Left ventricle myocardium inferior (tissue), 1 donor: ENCODE results near the gene CIDEB. TPM values are rescaled to one million over a fixed set of nuclear protein-coding genes. Genes with fewer than 3 reads are reported as not detected.
"Not testable (repeated sequence)": the region's sequence is repeated elsewhere in the genome, so short reads cannot be mapped to it uniquely, and the experiment has no call there.

ENCODE experiments used
- DNase-seq: peaks from one replicate; pipeline ENCODE4 v3.0.0-alpha.2; 2020
- H3K27ac ChIP-seq: fragments of 200-600 bp; replicated peaks from 2 replicates; pipeline ENCODE4 v1.8.0; 2021
- H3K27me3 ChIP-seq: fragments of 200-600 bp; 2 replicates; pipeline ENCODE4 v1.8.0; 2021; ENCODE audit warnings: low read depth
- H3K36me3 ChIP-seq: fragments of 200-600 bp; 2 replicates; pipeline ENCODE4 v1.8.0; 2021
- H3K4me1 ChIP-seq: fragments of 200-600 bp; 2 replicates; pipeline ENCODE4 v1.8.0; 2021
- H3K4me3 ChIP-seq: fragments of 200-600 bp; 2 replicates; pipeline ENCODE4 v1.8.0; 2021; ENCODE audit warnings: mild to moderate bottlenecking, moderate library complexity
- H3K9me3 ChIP-seq: fragments of 200-600 bp; replicated peaks from 2 replicates; pipeline ENCODE4 v1.8.0; 2021
- intact Hi-C: fragments of 100-400 bp; cut with micrococcal nuclease; formaldehyde crosslinking; loops from one replicate; pipeline ENCODE4 v1.11.0; 2022
- long read RNA-seq: library from polyadenylated mRNA; unstranded; transcript quantifications from one replicate; pipeline ENCODE4 v2.0.0, GENCODE V29; 2021
- total RNA-seq: library from RNA; stranded (reverse); fragmentation: NEBNext Ultra II Directional; extraction: Animal tissue kit (Norgen Biotek cat#: 25700); gene quantifications from one replicate; pipeline ENCODE4 v1.2.1, GENCODE V29; 2021
- TF ChIP-seq, protein P1 (sequence below): fragments of 200-600 bp; IDR thresholded peaks from 2 replicates; pipeline ENCODE4 v1.8.0; 2021; ENCODE audit warnings: antibody characterized with exemption, mild to moderate bottlenecking, borderline replicate concordance
- donor health status: DM: no; HTN: yes; CAD: no; lungs with severe emphysema.

CIDEB gene, protein sequence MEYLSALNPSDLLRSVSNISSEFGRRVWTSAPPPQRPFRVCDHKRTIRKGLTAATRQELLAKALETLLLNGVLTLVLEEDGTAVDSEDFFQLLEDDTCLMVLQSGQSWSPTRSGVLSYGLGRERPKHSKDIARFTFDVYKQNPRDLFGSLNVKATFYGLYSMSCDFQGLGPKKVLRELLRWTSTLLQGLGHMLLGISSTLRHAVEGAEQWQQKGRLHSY
- 3.1 TPM for total RNA-seq
- long read RNA-seq, transcript CIDEB-201 (7 exons, 2,294 nt) = major isoform, 6 of 8 reads
- long read RNA-seq, partial matches to known transcripts = 0 of 8 reads
- long read RNA-seq, other reads (novel, unspliced or antisense) = 2 of 8 reads

DNA sequence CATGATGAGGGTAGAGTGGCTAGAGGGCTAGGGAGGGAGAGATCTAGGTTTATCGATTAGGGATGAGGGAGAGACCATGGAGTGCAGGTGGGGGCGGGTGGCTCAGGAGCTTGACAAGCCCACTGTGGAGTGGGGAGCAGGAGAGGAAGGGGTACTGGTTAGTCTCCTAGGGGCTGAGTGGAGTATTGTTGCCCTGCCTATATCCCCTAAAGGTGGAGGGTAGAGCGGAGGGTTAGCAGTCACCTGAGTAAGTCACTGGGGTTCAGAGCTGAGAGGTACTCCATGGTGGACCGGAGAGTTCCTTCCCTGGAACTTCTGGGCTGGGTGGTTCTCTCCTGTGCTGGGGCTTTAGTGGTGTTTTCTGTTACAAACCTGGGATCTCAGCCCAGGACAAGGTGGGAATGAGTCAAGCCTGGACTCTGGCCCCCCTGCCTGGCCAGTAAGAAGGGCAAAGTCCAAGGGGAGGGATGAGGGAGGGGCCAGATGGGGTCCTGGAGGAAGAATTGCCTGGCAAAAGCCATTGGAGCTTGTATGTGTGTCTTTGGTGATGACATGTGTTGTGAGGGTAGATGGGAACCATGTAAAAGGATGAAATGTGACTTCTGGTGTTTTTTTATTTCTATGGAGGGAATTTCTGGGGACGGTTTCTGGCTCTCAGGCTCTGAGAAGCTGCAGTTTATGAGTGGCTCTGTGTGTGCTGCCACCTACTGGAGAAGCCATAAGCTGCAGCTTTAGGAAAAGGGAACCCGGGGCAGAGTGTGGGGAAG is at the start of gene CIDEB:
TSS of gene CIDEB (minus strand) at position 403 of the 767 bp plus-strand sequence. CDS start at position 284, 119 bp downstream.
- H3K27ac ChIP-seq = no peak within 1 kb of the TSS
- DNase-seq = peak; percentile 45
- TF ChIP-seq, protein P1, sequence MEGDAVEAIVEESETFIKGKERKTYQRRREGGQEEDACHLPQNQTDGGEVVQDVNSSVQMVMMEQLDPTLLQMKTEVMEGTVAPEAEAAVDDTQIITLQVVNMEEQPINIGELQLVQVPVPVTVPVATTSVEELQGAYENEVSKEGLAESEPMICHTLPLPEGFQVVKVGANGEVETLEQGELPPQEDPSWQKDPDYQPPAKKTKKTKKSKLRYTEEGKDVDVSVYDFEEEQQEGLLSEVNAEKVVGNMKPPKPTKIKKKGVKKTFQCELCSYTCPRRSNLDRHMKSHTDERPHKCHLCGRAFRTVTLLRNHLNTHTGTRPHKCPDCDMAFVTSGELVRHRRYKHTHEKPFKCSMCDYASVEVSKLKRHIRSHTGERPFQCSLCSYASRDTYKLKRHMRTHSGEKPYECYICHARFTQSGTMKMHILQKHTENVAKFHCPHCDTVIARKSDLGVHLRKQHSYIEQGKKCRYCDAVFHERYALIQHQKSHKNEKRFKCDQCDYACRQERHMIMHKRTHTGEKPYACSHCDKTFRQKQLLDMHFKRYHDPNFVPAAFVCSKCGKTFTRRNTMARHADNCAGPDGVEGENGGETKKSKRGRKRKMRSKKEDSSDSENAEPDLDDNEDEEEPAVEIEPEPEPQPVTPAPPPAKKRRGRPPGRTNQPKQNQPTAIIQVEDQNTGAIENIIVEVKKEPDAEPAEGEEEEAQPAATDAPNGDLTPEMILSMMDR = peak; percentile 94

DNA sequence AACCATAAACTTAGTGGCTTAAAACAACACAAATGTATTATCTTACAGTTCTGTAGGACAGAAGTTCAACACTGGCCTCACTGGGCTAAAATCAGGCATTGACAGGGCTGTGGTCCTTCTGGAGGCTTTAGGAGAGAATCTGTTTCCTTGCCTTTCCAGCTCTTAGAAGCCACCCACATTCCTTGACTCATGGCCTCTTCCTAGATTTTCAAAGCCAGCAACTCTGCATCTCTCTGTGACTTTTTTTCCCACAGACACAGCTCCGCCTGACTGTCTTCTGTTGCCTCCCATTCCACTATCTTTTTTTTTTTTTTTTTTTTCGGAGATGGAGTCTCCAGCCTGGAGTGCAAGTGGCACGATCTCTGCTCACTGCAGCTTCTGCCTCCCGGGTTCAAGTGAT is 48.4 kb upstream of the CIDEB start:
- TF ChIP-seq, protein P1 = no peak
- intact Hi-C loops = no loop called here
- DNase-seq = no peak
- peaks cover 29% of the 10 kb centered on the region for H3K27me3 ChIP-seq
- no peak overlapping the region for H3K4me3 ChIP-seq
- no peaks in the 10 kb centered on the region for H3K9me3 ChIP-seq
- H3K4me1 ChIP-seq = no peaks in the 10 kb centered on the region
- H3K36me3 ChIP-seq = no peaks in the 10 kb centered on the region
- H3K27ac ChIP-seq = no peak overlapping the region

More for the DNA sequence above, at the start of gene CIDEB:
- intact Hi-C loops = no loop called here
- H3K4me1 ChIP-seq = peaks cover 51% of the 10 kb centered on the region
- H3K9me3 ChIP-seq = no peaks in the 10 kb centered on the region
- no peaks in the 10 kb centered on the region for H3K27me3 ChIP-seq
- H3K4me3 ChIP-seq = no peak within 1 kb of the TSS
- peaks cover 46% of the 10 kb centered on the region for H3K36me3 ChIP-seq

DNA sequence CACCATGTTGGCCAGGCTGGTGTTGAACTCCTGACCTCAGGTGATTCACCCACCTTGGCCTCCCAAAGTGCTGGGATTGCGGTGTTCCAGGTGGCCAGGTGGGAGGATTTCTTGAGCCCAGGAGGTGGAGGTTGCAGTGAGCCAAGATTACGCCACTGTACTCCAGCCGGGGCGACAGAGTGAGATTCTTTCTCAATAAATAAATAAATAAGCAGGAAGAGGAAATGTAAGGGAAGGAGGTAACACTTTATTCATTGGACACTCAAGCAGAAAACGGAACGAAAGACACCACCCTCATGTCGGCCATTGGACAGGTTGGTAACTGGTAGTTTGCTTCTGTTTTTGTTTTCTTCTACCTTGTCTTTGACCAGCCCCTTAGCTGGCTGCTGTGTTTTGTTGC is 47.2 kb upstream of the CIDEB start:
- Histone ChIP-seq H3K4me3 (no peak overlapping the region), H3K27ac (no peak overlapping the region), H3K27me3 (peaks cover 41% of the 10 kb centered on the region), H3K9me3 (no peaks in the 10 kb centered on the region), H3K4me1 (no peaks in the 10 kb centered on the region), H3K36me3 (no peaks in the 10 kb centered on the region)
- no peak for DNase-seq
- TF ChIP-seq, protein P1 = no peak
- intact Hi-C loops = no loop called here

DNA sequence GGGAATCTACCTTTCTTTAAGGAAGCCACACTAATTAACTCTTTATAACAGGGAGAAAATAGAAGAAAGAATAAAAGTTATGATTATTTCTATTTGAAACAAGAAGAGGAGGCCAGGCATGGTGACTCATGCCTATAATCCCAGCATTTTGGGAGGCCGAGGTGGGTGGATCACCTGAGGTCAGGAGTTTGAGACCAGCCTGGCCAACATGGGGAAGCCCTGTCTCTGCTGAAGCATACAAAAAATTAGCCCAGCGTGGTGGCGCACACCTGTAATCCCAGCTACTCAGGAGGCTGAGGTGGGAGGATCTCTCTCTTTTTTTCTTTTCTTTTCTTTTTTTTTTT is 46.7 kb upstream of the CIDEB start:
- H3K4me1 ChIP-seq, H3K27ac ChIP-seq, H3K9me3 ChIP-seq, H3K4me3 ChIP-seq, intact Hi-C loops, H3K36me3 ChIP-seq, DNase-seq: not testable (repeated sequence)
- peaks cover 43% of the 10 kb centered on the region for H3K27me3 ChIP-seq

DNA sequence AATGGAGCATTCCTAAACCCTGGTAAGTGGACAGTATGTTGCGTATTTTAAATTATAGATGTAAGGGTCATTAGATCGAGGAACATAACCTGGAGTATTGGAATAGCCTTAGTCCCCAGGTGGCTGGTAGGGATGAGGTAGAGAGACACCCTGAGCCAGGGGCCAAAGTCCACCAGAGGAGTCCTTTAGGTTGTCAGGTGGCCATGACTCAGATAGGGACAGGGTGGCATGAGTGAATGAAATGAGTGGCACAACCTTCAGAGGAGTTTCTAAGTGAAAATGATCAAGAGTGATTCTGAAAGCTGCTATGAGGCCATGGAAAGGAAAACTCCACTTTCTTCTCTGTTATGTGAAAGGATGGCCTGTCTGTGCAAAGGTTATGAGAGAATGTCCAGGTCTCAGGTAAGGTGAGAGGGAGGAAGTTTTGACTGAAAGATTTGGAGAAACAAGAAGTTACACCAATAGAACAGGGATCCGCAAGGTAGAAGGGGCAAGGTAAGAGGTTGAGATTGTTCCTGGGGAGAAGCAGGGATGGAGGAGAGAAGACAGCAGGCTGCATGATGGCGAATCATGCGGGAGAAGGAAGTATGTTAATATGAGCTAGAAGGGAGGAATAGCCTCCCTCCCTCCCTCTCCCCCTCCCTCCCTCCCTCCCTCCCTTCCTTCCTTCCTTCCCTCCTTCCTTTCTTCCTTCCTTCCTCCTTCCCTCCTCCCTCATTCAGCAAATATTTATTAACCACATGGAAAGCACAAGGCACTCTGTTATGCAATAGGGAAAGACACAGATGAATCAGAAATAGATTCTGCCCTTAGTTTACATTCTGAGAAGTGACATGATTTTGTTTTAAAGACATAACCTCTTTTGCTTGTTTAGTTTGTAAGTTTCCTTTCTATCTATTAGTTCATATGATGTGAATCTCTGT is 46.0 kb upstream of the CIDEB start:
- TF ChIP-seq, protein P1 = no peak
- Histone ChIP-seq H3K9me3 (no peaks in the 10 kb centered on the region), H3K27me3 (peaks cover 43% of the 10 kb centered on the region), H3K4me3 (no peak overlapping the region), H3K27ac (no peak overlapping the region), H3K4me1 (no peaks in the 10 kb centered on the region), H3K36me3 (no peaks in the 10 kb centered on the region)
- intact Hi-C loops = no loop called here
- no peak for DNase-seq
